ENCODE data around the gene CDC73.

DNA sequence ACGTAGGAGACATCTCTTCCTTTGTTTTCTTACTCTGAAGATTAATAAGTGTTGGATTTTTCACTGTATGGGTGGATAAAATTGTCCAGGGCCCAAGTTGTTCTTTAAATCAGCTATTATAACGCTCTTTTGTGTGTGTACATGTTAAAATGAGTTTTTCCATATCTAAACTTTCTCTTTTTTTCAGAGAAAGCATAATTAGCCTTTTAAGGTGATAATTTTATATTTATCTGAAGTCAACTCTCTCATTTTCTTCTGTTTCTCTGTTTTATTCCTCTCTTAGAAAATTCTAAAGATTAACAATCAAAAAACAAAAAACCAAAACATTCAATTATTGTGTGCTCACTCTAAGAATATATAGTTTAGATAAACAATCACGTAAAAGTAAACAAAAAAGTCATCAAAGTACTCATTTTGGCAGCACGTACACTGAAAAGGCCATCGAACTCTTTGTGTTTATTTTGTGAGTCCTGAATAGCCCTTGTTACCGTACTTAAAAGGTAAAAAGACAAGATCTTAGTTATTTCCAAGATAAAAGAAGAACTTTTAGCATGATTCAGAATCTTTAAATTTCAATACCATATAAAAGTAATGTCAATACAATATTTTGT lies 7.2 kb upstream of the CDC73 start:
- TF ChIP-seq EP300 (IDR thresholded peaks at IDR 0.05; ENCODE audit: low read depth) (no peak), POLR2AphosphoS5 (IDR thresholded peaks at IDR 0.05) (no peak), POLR2A (IDR thresholded peaks at IDR 0.05) (no peak)
- TF ChIP-seq, protein P1, sequence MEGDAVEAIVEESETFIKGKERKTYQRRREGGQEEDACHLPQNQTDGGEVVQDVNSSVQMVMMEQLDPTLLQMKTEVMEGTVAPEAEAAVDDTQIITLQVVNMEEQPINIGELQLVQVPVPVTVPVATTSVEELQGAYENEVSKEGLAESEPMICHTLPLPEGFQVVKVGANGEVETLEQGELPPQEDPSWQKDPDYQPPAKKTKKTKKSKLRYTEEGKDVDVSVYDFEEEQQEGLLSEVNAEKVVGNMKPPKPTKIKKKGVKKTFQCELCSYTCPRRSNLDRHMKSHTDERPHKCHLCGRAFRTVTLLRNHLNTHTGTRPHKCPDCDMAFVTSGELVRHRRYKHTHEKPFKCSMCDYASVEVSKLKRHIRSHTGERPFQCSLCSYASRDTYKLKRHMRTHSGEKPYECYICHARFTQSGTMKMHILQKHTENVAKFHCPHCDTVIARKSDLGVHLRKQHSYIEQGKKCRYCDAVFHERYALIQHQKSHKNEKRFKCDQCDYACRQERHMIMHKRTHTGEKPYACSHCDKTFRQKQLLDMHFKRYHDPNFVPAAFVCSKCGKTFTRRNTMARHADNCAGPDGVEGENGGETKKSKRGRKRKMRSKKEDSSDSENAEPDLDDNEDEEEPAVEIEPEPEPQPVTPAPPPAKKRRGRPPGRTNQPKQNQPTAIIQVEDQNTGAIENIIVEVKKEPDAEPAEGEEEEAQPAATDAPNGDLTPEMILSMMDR (IDR thresholded peaks at IDR 0.05): no peak

All from transverse colon (tissue), 4 donors.